OCI-LY3 (cell line): Measurements from ENCODE around the gene GALNT10.

ENCODE experiments used
- EZH2phosphoT487 ChIP-seq: fragments of 200-600 bp; shearing (Covaris generic); IDR thresholded peaks from 2 replicates; pipeline ENCODE4 v1.6.1; 2018; ENCODE audit warnings: antibody characterized with exemption, mixed run types, low read depth
- TF ChIP-seq, protein P1 (sequence below): fragments of 200-600, 300-600 bp; sonication (generic); IDR thresholded peaks from 2 replicates; pipeline ENCODE4 v1.5.1; 2014; ENCODE audit warnings: antibody characterized with exemption, low read length, low read depth

- TF ChIP-seq, protein P1, sequence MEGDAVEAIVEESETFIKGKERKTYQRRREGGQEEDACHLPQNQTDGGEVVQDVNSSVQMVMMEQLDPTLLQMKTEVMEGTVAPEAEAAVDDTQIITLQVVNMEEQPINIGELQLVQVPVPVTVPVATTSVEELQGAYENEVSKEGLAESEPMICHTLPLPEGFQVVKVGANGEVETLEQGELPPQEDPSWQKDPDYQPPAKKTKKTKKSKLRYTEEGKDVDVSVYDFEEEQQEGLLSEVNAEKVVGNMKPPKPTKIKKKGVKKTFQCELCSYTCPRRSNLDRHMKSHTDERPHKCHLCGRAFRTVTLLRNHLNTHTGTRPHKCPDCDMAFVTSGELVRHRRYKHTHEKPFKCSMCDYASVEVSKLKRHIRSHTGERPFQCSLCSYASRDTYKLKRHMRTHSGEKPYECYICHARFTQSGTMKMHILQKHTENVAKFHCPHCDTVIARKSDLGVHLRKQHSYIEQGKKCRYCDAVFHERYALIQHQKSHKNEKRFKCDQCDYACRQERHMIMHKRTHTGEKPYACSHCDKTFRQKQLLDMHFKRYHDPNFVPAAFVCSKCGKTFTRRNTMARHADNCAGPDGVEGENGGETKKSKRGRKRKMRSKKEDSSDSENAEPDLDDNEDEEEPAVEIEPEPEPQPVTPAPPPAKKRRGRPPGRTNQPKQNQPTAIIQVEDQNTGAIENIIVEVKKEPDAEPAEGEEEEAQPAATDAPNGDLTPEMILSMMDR = no peak
- TF ChIP-seq EZH2phosphoT487 = no peak
These were observed 152.4 kb downstream of the GALNT10 start for GRCh38 chr5:154342963-154343362.
